ENCODE data around the gene KLHDC3. TPM values are rescaled to one million over a fixed set of nuclear protein-coding genes. Genes with fewer than 3 reads are reported as not detected.

The KLHDC3 gene
- total and polyA plus RNA-seq, 2 of the 8 experiments (the other 6 are each of a cell fraction or from before 2014, with no cell fraction given): 181 to 203 TPM

- peaks cover 1% of the 10 kb centered on the region for H3K23me2 ChIP-seq (ENCODE audit: low read depth, low read length)
- H2BK12ac ChIP-seq (ENCODE audit: low read depth, low read length): no peak overlapping the region
- H3K27me3 ChIP-seq (replicated peaks in 1 of 4; ENCODE audit: control insufficient read depth in 3 of 4, extremely low read depth in 1 of 4, insufficient read depth in 3 of 4, low read length in 3 of 4): no peaks in the 10 kb centered on the region
- no peak overlapping the region for H3K4ac ChIP-seq (replicated peaks; ENCODE audit: insufficient read length, low read depth, low read length)
- H4K5ac ChIP-seq (ENCODE audit: insufficient read length, low read depth, low read length): no peak overlapping the region
- no peak overlapping the region for H3K14ac ChIP-seq (ENCODE audit: insufficient read length)
- peaks cover 3% of the 10 kb centered on the region; the same call in 1 of the 2 replicates for H3K79me1 ChIP-seq (ENCODE audit: low read depth, low read length)
- no peaks in the 10 kb centered on the region for H3K9me3 ChIP-seq (ENCODE audit: insufficient read depth in 2 of 2, low read depth in 1 of 2, low read length in 1 of 2)
- WGBS, 2 experiments (ENCODE audit: extremely low coverage in 1 of 2, insufficient coverage in 1 of 2, insufficient read length in 1 of 2, insufficient replicate concordance in 2 of 2, low coverage in 1 of 2, low lambda C conversion rate in 2 of 2, missing lambda C conversion rate in 1 of 2): 94% methylated on average over 7 of the region's 7 CpGs; no CpG with 5 or more reads in 1 of the 2 experiments
- H3K23ac ChIP-seq (ENCODE audit: insufficient read length): no peak overlapping the region
- peaks cover 0 to 8% (median 4%) of the 10 kb centered on the region in 4 experiments; a peak in 4 of 7 replicates for H3K4me1 ChIP-seq (replicated peaks in 1 of 4; ENCODE audit: control insufficient read depth in 3 of 4, insufficient read depth in 4 of 4, low read length in 3 of 4)
- H3K79me2 ChIP-seq (ENCODE audit: control insufficient read depth in 1 of 2, insufficient read depth in 2 of 2, low read length in 2 of 2): no peaks in the 10 kb centered on the region
- no peak overlapping the region for H3K4me3 ChIP-seq (ENCODE audit: extremely low read depth in 1 of 4, insufficient read depth in 2 of 4, low read depth in 3 of 4, low read length in 4 of 4)
- H4K91ac ChIP-seq (replicated peaks; ENCODE audit: insufficient read length, low read length): no peak overlapping the region
- no peak overlapping the region for H3K4me2 ChIP-seq (ENCODE audit: insufficient read depth in 1 of 2, low read depth in 2 of 2, low read length in 2 of 2)
- H2BK20ac ChIP-seq (ENCODE audit: low read length): no peak overlapping the region
- H4K8ac ChIP-seq (ENCODE audit: extremely low read depth, insufficient read depth, low read length): no peak overlapping the region
- no peak overlapping the region for H2BK15ac ChIP-seq (ENCODE audit: low read length)
- H2BK120ac ChIP-seq (replicated peaks; ENCODE audit: low read depth, low read length): no peak overlapping the region
- DNase-seq (ENCODE audit: low read depth in 1 of 2, low spot score in 2 of 2) (no peak), FAIRE-seq (no peak)
- H2BK5ac ChIP-seq (ENCODE audit: low read depth, low read length): no peak overlapping the region
- no peak overlapping the region for H2AFZ ChIP-seq (ENCODE audit: low read length)
- CTCF ChIA-PET (ENCODE audit: partially characterized antibody): interaction anchor here (1.0 to 2.1 kb wide), 4 partner anchors 13 to 147 kb away, joined by 3 to 5 read pairs (median 4); no protein-coding TSS in a partner anchor
- H3K18ac ChIP-seq (ENCODE audit: extremely low read depth, low read length): no peak overlapping the region
- H3K36me3 ChIP-seq (ENCODE audit: control insufficient read depth in 2 of 4, insufficient read depth in 4 of 4, low read length in 3 of 4): peaks cover 2 to 31% (median 9%) of the 10 kb centered on the region in 4 experiments; a peak in 5 of 8 replicates
- H3K27ac ChIP-seq (ENCODE audit: low read depth, low read length): no peak overlapping the region
- POLR2A ChIA-PET (ENCODE audit: partially characterized antibody): interaction anchor here (0.5 to 29.7 kb wide), 7 partner anchors 8 to 123 kb away, joined by 3 to 584 read pairs (median 5); partner anchors contain the start of genes KLC4, KLHDC3, MEA1 and MRPL2
- H4K20me1 ChIP-seq (replicated peaks in 1 of 2; ENCODE audit: control insufficient read depth in 1 of 2, insufficient read depth in 2 of 2, low read length in 2 of 2): peaks cover 4% of the 10 kb centered on the region in 2 experiments
- H2AK5ac ChIP-seq (ENCODE audit: low read depth, low read length): no peak overlapping the region
- no peak overlapping the region for H3K56ac ChIP-seq (replicated peaks; ENCODE audit: insufficient read length, low read depth, low read length)
- H3K9ac ChIP-seq (replicated peaks in 1 of 4; ENCODE audit: extremely low read depth in 1 of 4, low read depth in 3 of 4, low read length in 3 of 4): no peak overlapping the region
- TF ChIP-seq SRF (IDR thresholded peaks at IDR 0.05; ENCODE audit: low read depth, low read length) (no peak), HDAC2 (IDR thresholded peaks at IDR 0.05; ENCODE audit: borderline replicate concordance in 1 of 2, low read depth in 2 of 2, low read length in 2 of 2) (no peak), MAFK (IDR thresholded peaks at IDR 0.05; ENCODE audit: low read depth, low read length) (no peak), KDM1A (IDR thresholded peaks at IDR 0.05; ENCODE audit: borderline replicate concordance, low read length) (no peak), CBX8 (IDR thresholded peaks at IDR 0.05; ENCODE audit: borderline replicate concordance, low read depth, low read length) (no peak), TAF7 (optimal IDR thresholded peaks at IDR 0.05; ENCODE audit: borderline replicate concordance, low read depth, low read length) (no peak), ATF3 (IDR thresholded peaks at IDR 0.05; ENCODE audit: insufficient read depth, low read depth, low read length) (no peak), FOSL1 (IDR thresholded peaks at IDR 0.05; ENCODE audit: insufficient read depth, low read depth, low read length) (no peak), MAX (IDR thresholded peaks at IDR 0.05) (no peak), EP300 (IDR thresholded peaks at IDR 0.05; ENCODE audit: borderline replicate concordance in 1 of 2, low read depth in 2 of 2, low read length in 2 of 2) (no peak), HDAC6 (IDR thresholded peaks at IDR 0.05; ENCODE audit: low read depth, low read length) (no peak), EGR1 (IDR thresholded peaks at IDR 0.05; ENCODE audit: borderline replicate concordance, low read depth, low read length) (no peak)
Measured at GRCh38 chr6:43047998-43048397, 33.9 kb downstream of the KLHDC3 start.

All from H1 (cell line).